HEK293 (cell line): Measurements from ENCODE around the gene BLTP3A.

Experiments used
- CTCF ChIA-PET: fragments of 350-600 bp; formaldehyde crosslinking; extraction: SDS; loops from one replicate; lab custom pipeline; 2021; ENCODE audit warnings: antibody characterized with exemption; lab: Yijun Ruan, JAX
- POLR2A ChIA-PET: fragments of 300-600 bp; formaldehyde crosslinking; extraction: SDS; loops from one replicate; lab custom pipeline; 2020; ENCODE audit warnings: antibody characterized with exemption, inconsistent platforms; lab: Yijun Ruan, JAX
- H3K27ac ChIP-seq: fragments of 200-500 bp; sonication (Bioruptor generic); 2 replicates; pipeline ENCODE4 v1.5.1; 2014; ENCODE audit warnings: low read depth, low read length, control low read depth, inconsistent platforms; ENCODE audit errors: extremely low read depth
- H3K36me3 ChIP-seq, 2 experiments: fragments of 200-500 bp in 1 of 2; sonication (Bioruptor generic) in 1 of 2; 1 replicate in 1 of 2; 2 replicates in 1 of 2; pipeline ENCODE4 v1.5.1; 2014 to 2017; ENCODE audit warnings: inconsistent platforms in 2 of 2, low read length in 2 of 2; ENCODE audit not compliant: control insufficient read depth in 2 of 2, insufficient read depth in 1 of 2
- H3K4me1 ChIP-seq: fragments of 200-500 bp; sonication (Bioruptor generic); 2 replicates; pipeline ENCODE4 v1.5.1; 2014; ENCODE audit warnings: mild to moderate bottlenecking, low read length, inconsistent platforms; ENCODE audit not compliant: control insufficient read depth, insufficient read depth
- H3K4me3 ChIP-seq: 2 replicates; pipeline ENCODE4 v1.5.1; 2011; ENCODE audit warnings: low read depth, mild to moderate bottlenecking, control low read depth, low read length, moderate library complexity
- H3K9me3 ChIP-seq: fragments of 200-500 bp; sonication (Bioruptor generic); 2 replicates; pipeline ENCODE4 v1.5.1; 2014; ENCODE audit warnings: low read depth, low read length, inconsistent platforms; ENCODE audit not compliant: control insufficient read depth, insufficient read depth
- BCL11B ChIP-seq: fragments of 450-650 bp; formaldehyde crosslinking; IDR thresholded peaks from 2 replicates; pipeline ENCODE4 v1.5.1; 2016; ENCODE audit warnings: low read depth, missing biosample characterization, missing genetic modification characterization
- IKZF3 ChIP-seq: fragments of 450-650 bp; IDR thresholded peaks from 2 replicates; pipeline ENCODE4 v1.5.0; 2018; ENCODE audit warnings: missing biosample characterization, mild to moderate bottlenecking, missing genetic modification characterization, moderate library complexity
- KLF10 ChIP-seq: fragments of 450-650 bp; IDR thresholded peaks from 2 replicates; pipeline ENCODE4 v1.5.1; 2018; ENCODE audit warnings: missing biosample characterization, mild to moderate bottlenecking, missing genetic modification characterization
- SP2 ChIP-seq: fragments of 450-650 bp; formaldehyde crosslinking; IDR thresholded peaks from 2 replicates; pipeline ENCODE4 v1.5.1; 2016; ENCODE audit warnings: missing biosample characterization, missing genetic modification characterization
- ZBTB20 ChIP-seq: fragments of 450-650 bp; formaldehyde crosslinking; IDR thresholded peaks from 2 replicates; pipeline ENCODE4 v1.5.1; 2016; ENCODE audit warnings: missing biosample characterization, missing genetic modification characterization
- ZBTB21 ChIP-seq: fragments of 450-650 bp; formaldehyde crosslinking; IDR thresholded peaks from 2 replicates; pipeline ENCODE4 v1.5.1; 2017; ENCODE audit warnings: missing biosample characterization, missing genetic modification characterization
- ZNF10 ChIP-seq: fragments of 450-650 bp; formaldehyde crosslinking; IDR thresholded peaks from 2 replicates; pipeline ENCODE4 v1.5.1; 2017; ENCODE audit warnings: missing biosample characterization, missing genetic modification characterization
- ZNF138 ChIP-seq: fragments of 450-650 bp; formaldehyde crosslinking; IDR thresholded peaks from 2 replicates; pipeline ENCODE4 v1.5.1; 2016; ENCODE audit warnings: missing biosample characterization, missing genetic modification characterization, borderline replicate concordance
- ZNF214 ChIP-seq: fragments of 450-650 bp; formaldehyde crosslinking; IDR thresholded peaks from 2 replicates; pipeline ENCODE4 v1.5.1; 2017; ENCODE audit warnings: missing biosample characterization, mild to moderate bottlenecking, missing genetic modification characterization, borderline replicate concordance
- ZNF311 ChIP-seq: fragments of 450-650 bp; formaldehyde crosslinking; IDR thresholded peaks from 2 replicates; pipeline ENCODE4 v1.5.1; 2017; ENCODE audit warnings: missing biosample characterization, missing genetic modification characterization, borderline replicate concordance
- ZNF324 ChIP-seq: fragments of 450-650 bp; formaldehyde crosslinking; IDR thresholded peaks from 2 replicates; pipeline ENCODE4 v1.5.1; 2016; ENCODE audit warnings: missing biosample characterization, missing genetic modification characterization
- ZNF391 ChIP-seq: fragments of 450-650 bp; formaldehyde crosslinking; IDR thresholded peaks from 2 replicates; pipeline ENCODE4 v1.5.1; 2016; ENCODE audit warnings: low read depth, missing biosample characterization, missing genetic modification characterization, borderline replicate concordance
- ZNF416 ChIP-seq: fragments of 450-650 bp; formaldehyde crosslinking; IDR thresholded peaks from 2 replicates; pipeline ENCODE4 v1.5.1; 2016; ENCODE audit warnings: missing biosample characterization, missing genetic modification characterization
- ZNF558 ChIP-seq: fragments of 450-650 bp; formaldehyde crosslinking; IDR thresholded peaks from 2 replicates; pipeline ENCODE4 v1.5.1; 2016; ENCODE audit warnings: missing biosample characterization, missing genetic modification characterization
- ZNF670 ChIP-seq: fragments of 450-650 bp; formaldehyde crosslinking; IDR thresholded peaks from 2 replicates; pipeline ENCODE4 v1.5.1; 2016; ENCODE audit warnings: missing biosample characterization, missing genetic modification characterization, low read depth
- ZNF777 ChIP-seq: fragments of 450-650 bp; formaldehyde crosslinking; IDR thresholded peaks from 2 replicates; pipeline ENCODE4 v1.5.1; 2017; ENCODE audit warnings: missing biosample characterization, missing genetic modification characterization, borderline replicate concordance
- ZNF792 ChIP-seq: fragments of 450-650 bp; formaldehyde crosslinking; IDR thresholded peaks from 2 replicates; pipeline ENCODE4 v1.5.1; 2016; ENCODE audit warnings: missing biosample characterization, missing genetic modification characterization
- ZNF837 ChIP-seq: fragments of 450-650 bp; formaldehyde crosslinking; IDR thresholded peaks from 2 replicates; pipeline ENCODE4 v1.5.1; 2016; ENCODE audit warnings: missing biosample characterization, missing genetic modification characterization
- TF ChIP-seq, protein P1 (sequence below): fragments of 450-650 bp; formaldehyde crosslinking; IDR thresholded peaks from 2 replicates; pipeline ENCODE4 v1.5.0; 2017; ENCODE audit warnings: missing biosample characterization, missing genetic modification characterization, borderline replicate concordance
- TF ChIP-seq, protein P2 (sequence below): fragments of 450-650 bp; formaldehyde crosslinking; IDR thresholded peaks from 2 replicates; pipeline ENCODE4 v1.5.1; 2016; ENCODE audit warnings: missing biosample characterization, missing genetic modification characterization

The BLTP3A gene

DNA sequence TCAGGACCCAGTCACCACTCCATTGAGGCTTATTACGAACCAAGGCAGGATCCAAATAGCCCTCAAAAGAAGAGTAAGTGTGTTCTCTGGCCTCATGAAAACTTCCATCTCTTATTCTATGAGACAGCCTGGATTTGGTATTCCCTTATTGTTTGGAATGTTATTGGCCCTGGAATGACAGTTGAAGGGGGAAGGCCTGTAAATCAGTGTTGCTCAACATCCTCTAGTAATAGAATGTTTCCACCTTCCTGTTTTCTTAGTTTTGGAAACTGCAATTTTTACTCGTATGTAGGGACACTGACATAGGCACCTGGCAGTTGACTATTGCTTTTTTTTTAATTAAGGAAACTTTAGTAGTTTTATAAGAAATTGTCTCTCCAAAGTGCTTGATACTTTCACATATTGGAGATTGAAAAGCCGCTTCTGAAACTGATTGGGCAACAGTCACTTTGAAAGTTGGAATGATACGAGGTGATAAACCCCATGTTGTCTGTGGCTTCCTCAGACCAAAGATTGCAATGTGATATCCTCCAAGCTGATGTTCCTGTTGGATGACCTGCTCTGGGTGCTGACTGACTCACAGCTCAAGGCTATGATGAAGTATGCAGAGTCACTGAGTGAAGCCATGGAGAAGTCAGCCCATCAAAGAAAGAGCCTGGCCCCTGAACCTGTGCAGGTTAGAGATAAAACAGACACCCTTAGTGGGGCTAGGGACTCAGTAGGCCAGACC lies 43.1 kb downstream of the BLTP3A start:
- ChIA-PET CTCF (no interaction called here), POLR2A (no interaction called here)
- Histone ChIP-seq H3K9me3 (no peaks in the 10 kb centered on the region), H3K27ac (no peak overlapping the region), H3K4me1 (no peaks in the 10 kb centered on the region), H3K36me3 (peaks cover 38 to 48% of the 10 kb centered on the region in 2 experiments), H3K4me3 (no peak overlapping the region)
- TF ChIP-seq IKZF3 (tag by site-specific recombination) = no peak

DNA sequence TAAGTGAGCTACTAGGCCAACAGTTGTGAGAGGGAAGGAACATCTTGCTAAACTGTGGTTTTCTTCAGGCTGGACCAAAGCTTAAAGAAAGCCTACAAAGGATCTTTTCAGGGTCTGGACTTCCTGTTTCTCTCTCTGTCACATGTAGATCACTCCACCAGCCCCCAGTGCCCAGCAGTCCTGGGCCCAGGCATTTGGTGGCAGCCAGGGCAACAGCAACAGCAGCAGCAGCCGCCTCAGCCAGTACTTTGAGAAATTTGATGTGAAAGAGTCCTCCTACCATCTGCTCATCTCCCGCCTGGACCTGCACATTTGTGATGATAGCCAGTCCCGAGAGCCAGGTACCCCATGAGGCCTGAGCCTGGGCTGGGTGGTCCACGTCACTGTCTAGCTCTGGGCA lies 44.1 kb downstream of the BLTP3A start:
- H3K36me3 ChIP-seq = peaks cover 32 to 45% of the 10 kb centered on the region in 2 experiments

DNA sequence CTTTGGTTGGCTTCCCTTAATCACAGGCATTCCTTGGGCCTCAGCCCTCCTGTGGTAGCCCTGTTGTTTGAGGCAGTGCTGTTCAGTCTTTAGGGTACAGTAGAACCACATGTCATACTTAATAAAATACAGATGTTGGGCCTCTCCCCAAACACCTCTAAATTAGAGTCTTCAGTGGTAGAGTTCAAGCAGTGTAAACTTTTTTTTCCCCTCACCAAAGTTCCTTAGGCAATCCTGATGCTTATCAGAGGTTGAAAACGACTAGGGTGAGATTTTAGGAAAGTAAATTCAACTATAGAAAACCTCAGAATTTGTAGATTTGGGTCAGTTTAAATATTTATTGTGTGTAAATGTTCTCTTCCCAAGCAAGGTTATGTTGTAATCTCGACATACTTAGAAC lies 44.6 kb downstream of the BLTP3A start:
- Histone ChIP-seq H3K4me3 (no peak overlapping the region), H3K9me3 (no peaks in the 10 kb centered on the region), H3K4me1 (no peaks in the 10 kb centered on the region), H3K27ac (no peak overlapping the region), H3K36me3 (peaks cover 32 to 45% of the 10 kb centered on the region in 2 experiments)
- POLR2A ChIA-PET = no interaction called here
- CTCF ChIA-PET = no interaction called here
- TF ChIP-seq BCL11B (tag by site-specific recombination) (no peak), SP2 (tag by site-specific recombination) (no peak), ZNF138 (tag by site-specific recombination) (no peak), ZNF670 (tag by site-specific recombination) (no peak), ZNF558 (tag by site-specific recombination) (no peak), ZNF214 (tag by site-specific recombination) (no peak), ZNF324 (tag by site-specific recombination) (no peak), ZNF311 (tag by site-specific recombination) (no peak), ZNF792 (tag by site-specific recombination) (no peak), ZNF10 (no peak), ZBTB20 (tag by site-specific recombination) (no peak), ZNF777 (tag by site-specific recombination) (no peak), ZNF416 (tag by site-specific recombination) (no peak), ZBTB21 (tag by site-specific recombination) (no peak), ZNF837 (tag by site-specific recombination) (no peak)
- TF ChIP-seq, protein P1, sequence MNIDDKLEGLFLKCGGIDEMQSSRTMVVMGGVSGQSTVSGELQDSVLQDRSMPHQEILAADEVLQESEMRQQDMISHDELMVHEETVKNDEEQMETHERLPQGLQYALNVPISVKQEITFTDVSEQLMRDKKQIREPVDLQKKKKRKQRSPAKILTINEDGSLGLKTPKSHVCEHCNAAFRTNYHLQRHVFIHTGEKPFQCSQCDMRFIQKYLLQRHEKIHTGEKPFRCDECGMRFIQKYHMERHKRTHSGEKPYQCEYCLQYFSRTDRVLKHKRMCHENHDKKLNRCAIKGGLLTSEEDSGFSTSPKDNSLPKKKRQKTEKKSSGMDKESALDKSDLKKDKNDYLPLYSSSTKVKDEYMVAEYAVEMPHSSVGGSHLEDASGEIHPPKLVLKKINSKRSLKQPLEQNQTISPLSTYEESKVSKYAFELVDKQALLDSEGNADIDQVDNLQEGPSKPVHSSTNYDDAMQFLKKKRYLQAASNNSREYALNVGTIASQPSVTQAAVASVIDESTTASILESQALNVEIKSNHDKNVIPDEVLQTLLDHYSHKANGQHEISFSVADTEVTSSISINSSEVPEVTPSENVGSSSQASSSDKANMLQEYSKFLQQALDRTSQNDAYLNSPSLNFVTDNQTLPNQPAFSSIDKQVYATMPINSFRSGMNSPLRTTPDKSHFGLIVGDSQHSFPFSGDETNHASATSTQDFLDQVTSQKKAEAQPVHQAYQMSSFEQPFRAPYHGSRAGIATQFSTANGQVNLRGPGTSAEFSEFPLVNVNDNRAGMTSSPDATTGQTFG (tag by site-specific recombination) = no peak
- TF ChIP-seq, protein P2, sequence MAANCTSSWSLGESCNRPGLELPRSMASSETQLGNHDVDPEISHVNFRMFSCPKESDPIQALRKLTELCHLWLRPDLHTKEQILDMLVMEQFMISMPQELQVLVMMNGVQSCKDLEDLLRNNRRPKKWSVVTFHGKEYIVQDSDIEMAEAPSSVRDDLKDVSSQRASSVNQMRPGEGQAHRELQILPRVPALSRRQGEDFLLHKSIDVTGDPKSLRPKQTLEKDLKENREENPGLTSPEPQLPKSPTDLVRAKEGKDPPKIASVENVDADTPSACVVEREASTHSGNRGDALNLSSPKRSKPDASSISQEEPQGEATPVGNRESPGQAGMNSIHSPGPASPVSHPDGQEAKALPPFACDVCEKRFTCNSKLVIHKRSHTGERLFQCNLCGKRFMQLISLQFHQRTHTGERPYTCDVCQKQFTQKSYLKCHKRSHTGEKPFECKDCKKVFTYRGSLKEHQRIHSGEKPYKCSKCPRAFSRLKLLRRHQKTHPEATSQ (tag by site-specific recombination) = no peak

More for the DNA sequence above, 44.1 kb downstream of the BLTP3A start:
- no peak overlapping the region for H3K27ac ChIP-seq
- no peaks in the 10 kb centered on the region for H3K4me1 ChIP-seq
- H3K9me3 ChIP-seq = no peaks in the 10 kb centered on the region
- ChIA-PET CTCF (no interaction called here), POLR2A (no interaction called here)
- TF ChIP-seq ZNF391 (tag by site-specific recombination) (no peak), KLF10 (no peak)
- no peak overlapping the region for H3K4me3 ChIP-seq
